ENCODE results near the gene SESN1.
"Not testable (repeated sequence)": the region's sequence is repeated elsewhere in the genome, so short reads cannot be mapped to it uniquely, and the experiment has no call there.

Gene SESN1

DNA sequence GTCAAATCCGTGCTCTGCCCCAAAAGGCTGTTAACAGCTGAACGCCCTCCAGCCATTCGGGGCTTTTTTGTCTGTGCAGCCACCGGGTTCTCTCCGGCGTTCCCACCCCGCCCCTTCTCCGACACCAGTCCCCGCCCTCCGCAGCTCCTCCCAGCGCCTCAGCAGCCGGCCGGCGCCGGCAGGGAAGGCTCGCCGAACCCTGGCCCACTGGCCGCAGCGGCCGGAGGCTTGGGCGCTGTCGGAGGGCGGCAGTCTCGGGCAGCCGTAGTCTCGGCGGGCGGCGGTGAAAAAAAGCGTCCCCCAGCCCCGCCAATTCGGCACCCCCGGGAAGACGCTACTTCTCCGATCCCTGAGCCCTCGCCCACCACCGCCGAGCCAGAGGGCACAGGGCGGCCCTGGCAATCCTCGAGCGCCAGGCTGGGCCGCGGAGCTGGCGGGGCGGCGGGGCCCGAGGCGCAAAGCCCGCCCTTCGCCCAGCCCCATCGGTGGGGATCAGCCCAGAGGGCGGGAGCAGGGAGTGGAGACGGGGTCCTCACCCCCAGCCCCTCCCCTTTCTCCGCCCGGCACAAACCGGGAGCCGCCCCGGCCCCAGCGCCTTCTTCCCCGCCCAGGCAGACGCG lies at the start of gene SESN1:
Gene SESN1 (minus strand): TSS at position 431 of the 620 bp plus-strand sequence. CDS start 773 bp downstream, outside the sequence.
- DNase-seq = peak; percentile 78

DNA sequence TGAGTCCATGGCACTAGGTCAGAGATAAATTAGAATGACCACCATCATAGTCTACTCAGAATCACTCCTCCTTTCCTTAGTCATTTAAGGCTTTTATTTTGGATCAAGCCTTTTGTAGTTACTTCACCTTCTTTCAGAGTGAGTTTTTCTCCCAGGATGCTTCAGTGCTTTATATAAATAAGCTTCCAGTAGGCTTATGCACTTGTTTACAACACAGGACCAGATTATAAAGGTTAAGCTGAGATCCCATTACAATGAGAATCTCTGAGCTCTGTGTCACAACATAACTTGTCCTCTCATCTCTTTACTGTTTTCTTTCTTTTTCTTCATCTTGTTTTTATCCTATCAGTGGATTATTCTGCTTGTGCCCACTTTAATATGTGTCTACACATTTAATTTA lies 48.5 kb upstream of the SESN1 start:
- DNase-seq = no peak

- not testable (repeated sequence) for DNase-seq
Observed at GRCh38 chr6:109142067-109142466, 47.4 kb upstream of the SESN1 start.

- DNase-seq = no peak
Observed at GRCh38 chr6:109139109-109139508, 44.5 kb upstream of the SESN1 start.

- DNase-seq = not testable (repeated sequence)
Observed at GRCh38 chr6:109136530-109136929, 41.9 kb upstream of the SESN1 start.

DNA sequence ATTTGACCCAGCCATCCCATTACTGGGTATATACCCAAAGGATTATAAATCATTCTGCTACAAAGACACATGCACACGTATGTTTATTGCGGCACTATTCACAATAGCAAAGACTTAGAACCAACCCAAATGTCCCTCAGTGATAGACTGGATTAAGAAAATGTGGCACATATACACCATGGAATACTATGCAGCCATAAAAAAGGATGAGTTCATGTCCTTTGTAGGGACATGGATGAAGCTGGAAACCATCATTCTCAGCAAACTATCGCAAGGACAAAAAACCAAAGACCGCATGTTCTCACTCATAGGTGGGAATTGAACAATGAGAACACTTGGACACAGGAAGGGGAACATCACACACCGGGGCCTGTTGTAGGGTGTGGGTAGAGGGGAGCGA lies 41.4 kb upstream of the SESN1 start:
- not testable (repeated sequence) for DNase-seq

- not testable (repeated sequence) for DNase-seq
Observed at GRCh38 chr6:109135600-109135999, 41.0 kb upstream of the SESN1 start.

GRCh38 chr6:109130065-109130464 lies 35.4 kb upstream of the SESN1 start:
- DNase-seq = no peak

DNA sequence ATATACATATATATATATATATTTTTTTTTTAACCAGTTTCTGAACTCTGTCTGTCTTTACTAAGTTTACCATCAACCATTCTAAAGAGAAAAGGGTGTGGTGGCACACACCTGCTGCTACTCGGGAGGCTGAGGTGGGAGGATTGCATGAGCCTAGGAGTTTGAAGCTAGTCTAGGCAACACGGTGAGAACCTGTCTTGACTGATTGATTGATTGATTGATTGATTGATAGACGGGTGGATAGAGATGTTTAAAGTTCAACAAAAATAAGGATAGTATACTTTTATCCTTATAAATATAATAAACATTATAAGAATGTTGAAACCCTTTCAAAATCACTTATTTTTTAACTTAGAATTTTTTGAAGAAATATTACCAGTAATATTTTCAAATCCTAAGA lies 30.9 kb upstream of the SESN1 start:
- no peak for DNase-seq

DNA sequence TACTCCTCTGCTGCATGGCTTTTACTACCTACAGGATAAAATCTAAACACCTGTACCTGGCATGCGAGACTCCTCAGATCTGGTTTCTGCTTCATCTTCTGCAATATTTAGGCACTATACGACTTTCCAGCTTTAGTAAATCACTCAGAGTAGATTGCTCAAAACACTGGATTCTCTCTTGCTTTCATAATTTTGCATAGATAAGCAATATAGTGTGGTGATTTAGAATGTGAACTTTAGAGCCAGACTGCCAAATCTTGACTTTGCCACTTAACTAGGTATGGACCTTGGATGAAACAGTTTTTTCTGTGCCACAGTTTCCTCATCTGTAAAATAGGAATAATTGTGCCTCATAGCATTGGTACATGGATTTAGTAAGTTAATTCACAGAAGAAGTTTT lies 29.6 kb upstream of the SESN1 start:
- no peak for DNase-seq

GRCh38 chr6:109121411-109121810 lies 26.8 kb upstream of the SESN1 start:
- no peak for DNase-seq

DNA sequence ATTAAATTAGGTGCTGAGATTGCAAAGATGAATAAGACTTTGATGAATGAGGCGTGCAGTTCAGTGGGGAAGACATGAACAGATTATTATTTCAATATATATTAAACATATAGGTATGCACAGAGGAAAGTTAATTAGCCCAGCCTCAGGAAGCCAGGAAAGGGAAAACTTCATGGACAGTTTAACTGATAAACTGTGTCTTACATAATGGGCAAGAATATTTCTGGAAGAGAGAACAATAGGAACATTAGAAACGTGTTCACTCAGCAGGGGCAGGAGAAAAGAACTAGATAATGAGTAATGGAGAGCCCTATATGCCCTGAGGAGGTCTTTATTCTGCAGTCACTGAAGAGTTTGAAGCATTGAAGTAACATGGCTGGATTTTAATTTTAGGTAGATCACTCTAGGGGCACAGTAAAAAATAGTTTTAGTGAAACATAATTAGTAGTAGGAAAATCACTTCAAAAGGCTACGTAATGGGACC lies 24.3 kb upstream of the SESN1 start:
- no peak for DNase-seq

DNA sequence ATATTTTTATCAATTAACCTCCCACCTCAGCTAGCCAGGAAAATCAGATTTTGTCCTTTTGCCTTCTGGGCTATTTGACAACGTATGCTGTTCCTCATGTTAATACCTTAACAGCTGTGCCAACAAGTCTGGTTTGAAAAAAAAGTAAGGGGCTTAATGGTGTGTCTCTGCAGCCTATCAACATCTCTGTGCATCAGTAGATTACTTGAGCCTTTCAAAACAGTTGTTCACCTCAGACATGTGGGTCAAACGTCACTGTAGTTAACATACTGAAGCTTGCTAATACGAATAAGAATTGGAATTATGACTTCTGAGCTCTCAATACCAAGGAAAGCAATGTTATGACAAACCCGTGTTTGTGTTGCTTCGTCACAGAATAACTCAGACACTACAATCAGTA lies 23.7 kb upstream of the SESN1 start:
- DNase-seq = no peak

- peak; percentile 26 for DNase-seq
Observed at GRCh38 chr6:109117346-109118035, 22.8 kb upstream of the SESN1 start.

GRCh38 chr6:109112663-109113062 lies 18.0 kb upstream of the SESN1 start:
- not testable (repeated sequence) for DNase-seq

DNA sequence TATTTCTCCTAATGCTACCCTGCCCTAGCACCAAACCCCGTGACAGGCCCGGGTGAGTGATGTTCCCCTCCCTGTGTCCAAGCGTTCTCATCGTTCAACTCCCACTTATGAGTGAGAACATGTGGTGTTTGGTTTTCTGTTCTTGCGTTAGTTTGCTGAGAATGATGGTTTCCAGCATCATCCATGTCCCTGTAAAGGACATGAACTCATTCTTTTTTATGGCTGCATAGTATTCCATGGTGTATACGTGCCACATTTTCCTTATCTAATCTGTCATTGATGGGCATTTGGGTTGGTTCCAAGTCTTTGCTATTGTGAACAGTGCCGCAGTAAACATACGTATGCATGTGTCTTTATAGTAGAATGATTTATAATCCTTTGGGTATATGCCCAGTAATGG lies 15.0 kb upstream of the SESN1 start:
- not testable (repeated sequence) for DNase-seq

GRCh38 chr6:109105681-109106080 lies 11.0 kb upstream of the SESN1 start:
- no peak for DNase-seq

DNA sequence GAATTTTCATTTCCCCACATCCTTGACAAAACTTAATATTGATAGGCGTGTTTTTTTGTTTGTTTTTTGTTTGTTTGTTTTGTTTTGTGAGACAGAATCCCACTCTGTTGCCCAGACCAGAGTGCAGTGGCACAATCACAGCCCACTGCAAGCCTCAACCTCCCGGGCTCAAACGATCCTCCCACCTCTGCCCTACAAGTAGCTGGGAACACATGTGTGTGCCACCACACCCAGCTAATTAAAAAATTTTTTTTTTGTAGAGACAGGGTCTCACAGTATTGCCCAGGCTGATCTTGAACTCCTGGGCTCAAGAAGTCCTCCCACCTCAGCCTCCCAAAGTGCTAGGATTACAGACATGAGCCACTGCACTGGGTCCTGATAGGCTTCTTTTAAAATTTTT lies 9.9 kb upstream of the SESN1 start:
- DNase-seq = no peak

DNA sequence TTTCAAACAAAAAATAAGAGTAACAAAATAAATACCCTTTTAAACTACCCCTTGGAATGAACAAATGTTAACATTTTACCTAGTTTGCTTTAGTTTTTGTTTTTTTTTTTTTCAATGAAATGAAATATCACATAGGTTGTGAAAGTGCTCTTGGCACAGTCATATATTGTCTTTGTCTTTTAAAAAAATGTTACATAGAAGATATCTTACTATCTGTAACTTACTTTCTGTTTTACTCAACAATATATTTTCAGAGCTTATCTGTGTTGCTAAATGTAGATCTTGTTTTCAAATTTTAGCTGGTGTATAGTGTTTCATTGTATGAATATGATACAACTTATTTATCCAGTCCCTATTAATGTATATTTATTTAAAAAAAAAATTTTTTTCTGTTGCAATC lies 9.3 kb upstream of the SESN1 start:
- DNase-seq = no peak

DNA sequence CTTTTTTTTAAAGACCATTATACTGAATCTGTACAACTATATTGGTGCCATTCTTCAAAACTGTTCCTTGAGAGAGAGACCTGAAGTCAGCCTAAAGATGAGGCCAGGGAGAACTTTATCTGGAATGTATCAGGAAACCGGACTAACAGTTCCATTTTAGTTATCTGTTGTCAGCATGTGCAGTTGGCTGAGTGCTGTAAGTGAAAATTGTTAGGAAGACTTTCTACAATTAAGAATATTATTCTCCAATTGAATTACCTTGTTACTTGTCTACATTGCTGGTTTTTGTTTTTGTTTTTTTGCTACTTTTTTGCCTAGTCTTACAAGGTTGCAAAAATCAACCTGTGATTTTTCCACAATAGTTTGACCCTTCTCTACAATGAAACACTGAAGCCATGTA lies 8.1 kb upstream of the SESN1 start:
- no peak for DNase-seq

GRCh38 chr6:109097661-109098060 lies 3.0 kb upstream of the SESN1 start:
- no peak for DNase-seq

DNA sequence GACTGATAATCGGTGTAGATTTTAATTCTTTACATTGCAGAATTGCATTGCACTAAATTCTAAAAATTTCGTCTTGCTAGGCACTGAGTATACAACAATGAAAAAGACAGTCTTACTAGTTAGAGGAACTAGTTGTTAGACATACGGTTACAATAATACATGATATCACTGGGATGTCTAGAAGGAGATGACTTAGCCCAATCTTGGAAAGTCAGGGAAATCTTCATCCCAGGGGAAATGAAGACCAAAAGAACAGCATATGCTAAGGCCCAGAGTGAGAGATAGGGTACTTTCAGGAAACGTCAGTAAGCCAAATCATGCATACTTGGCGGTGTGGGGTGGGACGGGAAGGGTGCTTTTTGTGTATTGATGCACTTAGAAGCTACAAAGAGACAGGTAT lies 1.6 kb upstream of the SESN1 start:
- no peak for DNase-seq

DNA sequence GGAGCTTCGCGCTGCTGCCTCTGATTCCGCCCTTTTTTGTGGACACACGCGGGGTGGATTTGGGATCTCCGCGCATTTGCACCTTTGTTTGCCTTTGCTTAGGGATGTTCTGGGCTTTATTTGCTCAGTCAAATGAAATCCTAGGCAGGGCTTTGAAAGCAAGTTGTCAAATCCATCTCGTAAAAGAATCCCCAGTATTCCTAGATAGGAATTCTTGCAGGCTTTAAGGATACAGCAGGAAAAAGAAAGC lies 1.1 kb upstream of the SESN1 start:
- peak; percentile 87 for DNase-seq

GRCh38 chr6:109095036-109095834 lies 589 bp upstream of the SESN1 start, which contains the start of gene CEP57L1:
Gene CEP57L1, plus strand, starts transcription at chr6:109095507. Its CDS starts 49,715 bp downstream, at chr6:109145222.
- DNase-seq = peak; percentile 95
